Vagina (tissue), 2 donors: ENCODE data around the gene WBP11.

Experiments
- POLR2A ChIP-seq, 2 donors: fragments of 450-650 bp; IDR thresholded peaks; one replicate each; pipeline ENCODE4 v1.6.1; 2017; ENCODE audit warnings: antibody characterized with exemption in 2 of 2, mild to moderate bottlenecking in 2 of 2, moderate library complexity in 2 of 2
- TF ChIP-seq, protein P1 (sequence below), 3 experiments: fragments of 450-650 bp in 2 of 3; fragments of 200-600 bp in 1 of 3; sonication (generic) in 1 of 3; IDR thresholded peaks; one replicate each; pipeline ENCODE4 v1.5.1; 2017 to 2019; ENCODE audit warnings: antibody characterized with exemption in 3 of 3, mild to moderate bottlenecking in 2 of 3, moderate library complexity in 2 of 3

DNA sequence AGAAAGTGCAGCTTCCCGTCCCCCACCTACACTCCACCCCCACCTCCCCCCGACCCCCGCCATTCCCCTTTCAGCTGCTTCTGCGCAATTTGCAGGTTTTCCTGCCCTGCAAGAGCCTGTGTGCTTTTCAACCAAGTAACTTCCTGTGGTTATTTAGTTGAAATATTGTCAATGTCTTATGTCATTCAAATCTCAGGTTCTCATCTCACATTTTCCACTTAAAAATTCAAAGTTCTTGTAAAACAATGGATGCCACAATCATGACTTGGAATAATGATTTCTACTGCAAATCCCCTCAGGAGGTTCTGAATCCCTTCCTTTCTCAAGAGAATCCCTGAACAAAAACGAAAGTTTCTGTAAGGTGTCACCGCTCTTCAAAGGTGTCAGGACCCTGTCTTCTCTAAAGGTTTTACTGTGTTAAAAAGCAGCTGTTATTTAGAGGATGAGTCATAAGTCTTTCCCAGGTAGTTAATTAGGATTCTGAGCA, 31.6 kb downstream of the WBP11 start:
- TF ChIP-seq, protein P1, sequence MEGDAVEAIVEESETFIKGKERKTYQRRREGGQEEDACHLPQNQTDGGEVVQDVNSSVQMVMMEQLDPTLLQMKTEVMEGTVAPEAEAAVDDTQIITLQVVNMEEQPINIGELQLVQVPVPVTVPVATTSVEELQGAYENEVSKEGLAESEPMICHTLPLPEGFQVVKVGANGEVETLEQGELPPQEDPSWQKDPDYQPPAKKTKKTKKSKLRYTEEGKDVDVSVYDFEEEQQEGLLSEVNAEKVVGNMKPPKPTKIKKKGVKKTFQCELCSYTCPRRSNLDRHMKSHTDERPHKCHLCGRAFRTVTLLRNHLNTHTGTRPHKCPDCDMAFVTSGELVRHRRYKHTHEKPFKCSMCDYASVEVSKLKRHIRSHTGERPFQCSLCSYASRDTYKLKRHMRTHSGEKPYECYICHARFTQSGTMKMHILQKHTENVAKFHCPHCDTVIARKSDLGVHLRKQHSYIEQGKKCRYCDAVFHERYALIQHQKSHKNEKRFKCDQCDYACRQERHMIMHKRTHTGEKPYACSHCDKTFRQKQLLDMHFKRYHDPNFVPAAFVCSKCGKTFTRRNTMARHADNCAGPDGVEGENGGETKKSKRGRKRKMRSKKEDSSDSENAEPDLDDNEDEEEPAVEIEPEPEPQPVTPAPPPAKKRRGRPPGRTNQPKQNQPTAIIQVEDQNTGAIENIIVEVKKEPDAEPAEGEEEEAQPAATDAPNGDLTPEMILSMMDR (IDR thresholded peaks at IDR 0.05): no peak
- no peak for TF ChIP-seq POLR2A (IDR thresholded peaks at IDR 0.05)
